Effector memory CD8-positive, alpha-beta T cell (primary cell): Measurements from ENCODE around the gene NRN1L.
"Not testable (repeated sequence)": the region's sequence is repeated elsewhere in the genome, so short reads cannot be mapped to it uniquely, and the experiment has no call there.

Source experiments
- ATAC-seq: fragments of 150-1000 bp; cut with Tn5 transposase; replicated peaks from 2 replicates; pipeline ENCODE4 v1.10.0; 2021; ENCODE audit warnings: mild to moderate bottlenecking, moderate library complexity
- DNase-seq, 3 experiments: peaks; one replicate each; pipeline ENCODE4 v3.0.0; 2021
- H3K27ac Mint-ChIP-seq, 2 donors: one replicate each; pipeline ENCODE4 v1.8.0; 2022; ENCODE audit warnings: mild to moderate bottlenecking in 2 of 2, mixed read lengths in 2 of 2, moderate library complexity in 2 of 2
- H3K27me3 Mint-ChIP-seq, 2 donors: one replicate each; pipeline ENCODE4 v1.8.0; 2022; ENCODE audit warnings: mixed read lengths in 2 of 2
- H3K36me3 Mint-ChIP-seq: one replicate; pipeline ENCODE4 v1.8.0; 2022; ENCODE audit warnings: mild to moderate bottlenecking, moderate library complexity, mixed read lengths; ENCODE audit not compliant: insufficient read depth
- H3K4me1 Mint-ChIP-seq, 2 donors: one replicate each; pipeline ENCODE4 v1.8.0; 2022; ENCODE audit warnings: low read depth in 2 of 2, mixed read lengths in 2 of 2
- H3K4me3 Mint-ChIP-seq, 2 donors: one replicate each; pipeline ENCODE4 v1.8.0; 2022; ENCODE audit warnings: mild to moderate bottlenecking in 2 of 2, mixed read lengths in 2 of 2, moderate library complexity in 2 of 2
- H3K9me3 Mint-ChIP-seq, 2 donors: one replicate each; pipeline ENCODE4 v1.8.0; 2022; ENCODE audit warnings: mixed read lengths in 2 of 2

Gene NRN1L

GRCh38 chr16:67847064-67847861 lies 37.4 kb upstream of the NRN1L start, which contains the start of gene CENPT:
CENPT (minus strand) TSS chr16:67847693; CDS start chr16:67833859, 13,834 bp downstream.
- Mint-ChIP-seq H3K27ac (peak within 1 kb of the TSS in 1 of 2 donors; percentile 96), H3K4me3 (peak within 1 kb of the TSS; percentile 85 to 92), H3K27me3 (no peaks in the 10 kb centered on the region), H3K9me3 (no peaks in the 10 kb centered on the region), H3K36me3 (peaks cover 27% of the 10 kb centered on the region), H3K4me1 (peaks cover 36 to 38% of the 10 kb centered on the region in 2 donors)
- DNase-seq, result no peak
- ATAC-seq, result peak; percentile 50

DNA sequence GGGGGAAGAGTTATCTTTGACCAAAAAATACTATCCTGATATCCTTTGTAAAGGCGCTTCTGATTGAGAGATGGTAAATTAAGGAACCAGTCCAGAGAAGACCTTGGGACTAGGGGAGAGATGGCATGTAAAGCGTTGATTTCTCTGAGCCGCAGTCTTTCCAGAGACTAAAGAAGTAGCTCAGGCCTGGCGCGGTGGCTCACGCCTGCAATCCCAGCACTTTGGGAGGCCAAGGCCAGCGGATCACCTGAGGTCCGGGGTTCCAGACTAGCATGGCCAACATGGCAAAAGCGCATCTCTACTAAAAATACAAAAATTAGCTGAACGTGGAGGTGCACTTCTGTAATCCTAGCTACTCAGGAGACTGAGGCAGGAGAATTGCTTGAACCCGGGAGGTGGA lies 36.6 kb upstream of the NRN1L start:
- H3K9me3 Mint-ChIP-seq, result no peaks in the 10 kb centered on the region
- DNase-seq (no peak), ATAC-seq (no peak)
- H3K27ac Mint-ChIP-seq, result peak overlapping the region in 1 of 2 donors; percentile 96
- peaks cover 29 to 32% of the 10 kb centered on the region in 2 donors for H3K4me1 Mint-ChIP-seq
- H3K36me3 Mint-ChIP-seq, result peaks cover 20% of the 10 kb centered on the region
- H3K4me3 Mint-ChIP-seq, result peak overlapping the region; percentile 85 to 92
- H3K27me3 Mint-ChIP-seq, result no peaks in the 10 kb centered on the region

GRCh38 chr16:67853670-67854069 lies 31.0 kb upstream of the NRN1L start:
- DNase-seq, result no peak
- H3K27me3 Mint-ChIP-seq, result no peaks in the 10 kb centered on the region
- H3K27ac Mint-ChIP-seq, result peak overlapping the region in 1 of 2 donors; percentile 81
- no peak overlapping the region for H3K4me3 Mint-ChIP-seq
- no peak for ATAC-seq
- H3K4me1 Mint-ChIP-seq, result peaks cover 27 to 33% of the 10 kb centered on the region in 2 donors
- H3K36me3 Mint-ChIP-seq, result peaks cover 17% of the 10 kb centered on the region
- no peaks in the 10 kb centered on the region for H3K9me3 Mint-ChIP-seq

DNA sequence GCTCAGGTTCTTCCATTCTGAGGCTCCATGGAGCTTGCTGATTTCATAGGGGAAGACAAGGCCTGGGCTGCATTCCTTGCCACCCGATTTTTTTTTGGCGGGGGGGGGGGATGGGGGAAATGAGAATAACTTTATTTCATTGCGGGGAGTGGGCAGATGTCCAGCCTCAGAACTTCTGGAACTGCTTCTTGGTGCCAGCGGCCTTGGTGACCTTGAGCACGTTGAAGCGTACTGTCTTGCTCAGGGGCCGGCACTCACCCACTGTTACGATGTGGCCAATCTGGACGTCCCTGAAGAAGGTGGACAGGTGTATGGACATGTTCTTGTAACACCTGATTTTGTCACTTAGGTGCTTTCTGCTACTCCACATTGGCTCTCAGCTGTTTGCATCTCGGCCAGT lies 28.9 kb upstream of the NRN1L start:
- H3K4me3 Mint-ChIP-seq, result no peak overlapping the region
- no peak for DNase-seq
- H3K27me3 Mint-ChIP-seq, result no peaks in the 10 kb centered on the region
- H3K4me1 Mint-ChIP-seq, result peaks cover 25 to 28% of the 10 kb centered on the region in 2 donors
- H3K9me3 Mint-ChIP-seq, result no peaks in the 10 kb centered on the region
- H3K36me3 Mint-ChIP-seq, result peaks cover 15% of the 10 kb centered on the region
- ATAC-seq, result no peak
- peak overlapping the region in 1 of 2 donors; percentile 94 for H3K27ac Mint-ChIP-seq

- peaks cover 28 to 32% of the 10 kb centered on the region in 2 donors for H3K4me1 Mint-ChIP-seq
- peak overlapping the region in 1 of 2 donors; percentile 21 for H3K4me3 Mint-ChIP-seq
- no peaks in the 10 kb centered on the region for H3K27me3 Mint-ChIP-seq
- peak overlapping the region; percentile 88 to 94 for H3K27ac Mint-ChIP-seq
- peaks cover 17% of the 10 kb centered on the region for H3K36me3 Mint-ChIP-seq
- ATAC-seq (no peak), DNase-seq (no peak)
- no peaks in the 10 kb centered on the region for H3K9me3 Mint-ChIP-seq
These were observed 27.6 kb upstream of the NRN1L start for GRCh38 chr16:67856927-67857546.

GRCh38 chr16:67857547-67858233 lies 27.0 kb upstream of the NRN1L start:
- peak; percentile 85 for ATAC-seq
- H3K36me3 Mint-ChIP-seq, result peaks cover 17% of the 10 kb centered on the region
- no peaks in the 10 kb centered on the region for H3K27me3 Mint-ChIP-seq
- peak overlapping the region; percentile 21 for H3K4me3 Mint-ChIP-seq
- peak overlapping the region; percentile 88 to 94 for H3K27ac Mint-ChIP-seq
- peak in 2 of 3 experiments; percentile 35 to 42 for DNase-seq
- H3K4me1 Mint-ChIP-seq, result peaks cover 28 to 32% of the 10 kb centered on the region in 2 donors
- H3K9me3 Mint-ChIP-seq, result no peaks in the 10 kb centered on the region

DNA sequence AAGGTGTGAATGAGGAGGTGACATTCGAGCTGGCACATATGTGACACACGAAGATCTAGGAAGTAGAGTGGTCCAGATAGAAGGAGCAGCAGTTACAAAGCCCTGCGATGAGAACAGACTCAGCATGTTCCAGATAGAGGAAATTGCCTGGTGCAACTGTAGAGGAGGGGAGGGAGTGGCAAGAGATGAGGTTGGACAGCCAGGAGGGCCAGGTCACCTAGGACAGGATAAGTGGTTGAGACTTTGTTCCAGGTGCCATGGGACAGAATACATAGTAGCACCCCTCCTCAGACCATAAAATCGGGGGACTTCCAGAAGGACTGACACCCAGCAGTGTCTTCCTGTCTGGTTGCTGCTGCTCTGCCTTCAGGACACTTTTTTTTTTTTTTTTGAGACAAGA lies 26.2 kb upstream of the NRN1L start:
- H3K27me3 Mint-ChIP-seq, result no peaks in the 10 kb centered on the region
- peaks cover 28 to 32% of the 10 kb centered on the region in 2 donors for H3K4me1 Mint-ChIP-seq
- DNase-seq, result no peak
- ATAC-seq, result peak; percentile 66
- peak overlapping the region in 1 of 2 donors; percentile 21 for H3K4me3 Mint-ChIP-seq
- H3K27ac Mint-ChIP-seq, result peak overlapping the region; percentile 88 to 94
- H3K36me3 Mint-ChIP-seq, result peaks cover 17% of the 10 kb centered on the region
- H3K9me3 Mint-ChIP-seq, result no peaks in the 10 kb centered on the region

GRCh38 chr16:67860589-67861398 lies 23.9 kb upstream of the NRN1L start:
- H3K36me3 Mint-ChIP-seq, result peaks cover 23% of the 10 kb centered on the region
- no peak for DNase-seq
- peaks cover 21 to 30% of the 10 kb centered on the region in 2 donors for H3K4me1 Mint-ChIP-seq
- H3K9me3 Mint-ChIP-seq, result no peaks in the 10 kb centered on the region
- H3K27me3 Mint-ChIP-seq, result no peaks in the 10 kb centered on the region
- ATAC-seq, result no peak
- no peak overlapping the region for H3K27ac Mint-ChIP-seq
- no peak overlapping the region for H3K4me3 Mint-ChIP-seq

DNA sequence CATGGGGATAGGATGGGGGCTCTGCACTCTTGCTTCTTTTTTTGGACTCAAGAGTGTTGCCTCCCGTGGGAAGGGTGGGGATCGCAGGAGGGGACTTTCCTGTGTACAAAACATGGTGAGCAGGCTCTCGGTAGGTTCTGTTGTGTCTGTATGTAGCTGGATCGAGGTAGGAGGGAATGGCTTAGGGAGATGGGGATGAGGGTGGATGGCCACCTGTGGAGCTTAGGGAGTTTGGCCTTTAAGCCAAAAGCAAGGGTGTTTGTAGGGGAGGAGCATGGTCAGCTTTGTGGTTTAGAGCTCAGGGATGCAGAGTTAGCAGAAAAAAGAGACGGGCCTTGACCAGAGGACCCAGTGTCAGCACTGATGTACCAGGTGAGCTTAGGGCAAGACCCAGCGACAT lies 22.8 kb upstream of the NRN1L start:
- Mint-ChIP-seq H3K36me3 (peaks cover 28% of the 10 kb centered on the region), H3K27ac (no peak overlapping the region), H3K9me3 (no peaks in the 10 kb centered on the region), H3K4me1 (peaks cover 17 to 27% of the 10 kb centered on the region in 2 donors), H3K27me3 (no peaks in the 10 kb centered on the region), H3K4me3 (no peak overlapping the region)
- DNase-seq (no peak), ATAC-seq (no peak)

GRCh38 chr16:67862623-67863583 lies 21.8 kb upstream of the NRN1L start:
- ATAC-seq (no peak), DNase-seq (no peak)
- Mint-ChIP-seq H3K9me3 (no peaks in the 10 kb centered on the region), H3K4me1 (peaks cover 7 to 17% of the 10 kb centered on the region in 2 donors), H3K4me3 (no peak overlapping the region), H3K27ac (no peak overlapping the region), H3K36me3 (peaks cover 32% of the 10 kb centered on the region), H3K27me3 (no peaks in the 10 kb centered on the region)

DNA sequence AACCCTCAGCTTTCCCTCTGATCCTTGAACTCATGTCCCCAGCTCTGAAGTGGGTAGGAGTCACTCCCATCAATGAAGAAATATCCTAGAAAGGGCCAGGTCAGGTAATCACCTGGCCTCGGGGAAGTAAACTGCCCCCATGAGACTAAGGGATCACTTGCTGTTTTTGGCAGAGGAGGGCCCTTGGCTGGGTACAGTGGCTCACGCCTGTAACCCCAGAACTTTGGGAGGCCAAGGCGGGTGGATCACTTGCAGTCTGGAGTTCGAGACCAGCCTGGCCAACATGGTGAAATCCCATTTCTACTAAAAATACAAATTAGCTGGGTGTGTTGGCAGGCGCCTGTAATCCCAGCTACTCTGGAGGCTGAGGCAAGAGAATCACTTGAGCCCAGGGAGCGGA lies 20.6 kb upstream of the NRN1L start:
- H3K36me3 Mint-ChIP-seq, result peaks cover 31% of the 10 kb centered on the region

GRCh38 chr16:67864594-67864993 lies 20.1 kb upstream of the NRN1L start:
- DNase-seq, result no peak
- no peak for ATAC-seq
- Mint-ChIP-seq H3K27me3 (no peaks in the 10 kb centered on the region), H3K4me1 (peaks cover 0 to 12% of the 10 kb centered on the region in 2 donors), H3K27ac (peak overlapping the region in 1 of 2 donors; percentile 64), H3K9me3 (no peaks in the 10 kb centered on the region), H3K36me3 (peaks cover 31% of the 10 kb centered on the region), H3K4me3 (no peak overlapping the region)

More for the DNA sequence above, 20.6 kb upstream of the NRN1L start:
- H3K27ac Mint-ChIP-seq, H3K9me3 Mint-ChIP-seq, ATAC-seq, DNase-seq, H3K4me3 Mint-ChIP-seq, H3K27me3 Mint-ChIP-seq: not testable (repeated sequence)
- H3K4me1 Mint-ChIP-seq, result peaks cover 0 to 12% of the 10 kb centered on the region in 2 donors
